HG02973 (cell line): ENCODE results near the gene DNAH3.
"Not testable (repeated sequence)": the region's sequence is repeated elsewhere in the genome, so short reads cannot be mapped to it uniquely, and the experiment has no call there.

Source experiments
- ATAC-seq: cut with Tn5 transposase; IDR thresholded peaks from one replicate; pipeline ENCODE4 v1.9.1; 2021; ENCODE audit warnings: moderate library complexity; ENCODE audit not compliant: unreplicated experiment

The DNAH3 gene

DNA sequence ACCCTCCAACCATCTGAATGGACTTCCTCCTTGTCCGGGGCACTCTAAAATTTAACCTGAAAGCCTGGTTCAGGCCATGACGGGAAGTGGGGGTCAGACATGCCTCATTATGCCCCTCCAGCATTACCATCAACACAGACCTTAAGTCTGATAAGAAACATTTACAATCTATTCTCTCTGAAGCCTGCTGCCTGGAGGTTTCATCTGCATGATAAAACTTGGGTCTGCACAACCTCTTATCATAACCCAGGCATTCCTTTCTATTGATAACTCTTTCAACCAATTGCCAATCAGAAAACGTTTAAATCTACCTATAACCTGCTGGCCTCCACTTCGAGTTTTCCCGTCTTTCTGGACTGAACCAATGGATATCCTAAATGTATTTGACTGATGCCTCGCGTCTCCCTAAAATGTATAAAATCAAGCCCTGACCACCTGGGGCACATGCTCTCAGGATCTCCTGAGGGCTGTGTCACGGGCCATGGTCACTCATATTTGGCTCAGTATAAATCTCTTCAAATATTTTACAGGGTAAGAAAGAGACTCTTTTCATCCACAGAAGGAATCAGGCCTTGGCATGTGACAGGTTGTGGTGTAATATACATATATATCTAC, 204.5 kb downstream of the DNAH3 start:
- no peak for ATAC-seq

GRCh38 chr16:20945575-20945875, 205.1 kb downstream of the DNAH3 start:
- not testable (repeated sequence) for ATAC-seq

GRCh38 chr16:20944861-20945574, 205.6 kb downstream of the DNAH3 start:
- ATAC-seq = no peak

- no peak for ATAC-seq
Measured at GRCh38 chr16:20942256-20942655, 208.4 kb downstream of the DNAH3 start.

- no peak for ATAC-seq
Measured at GRCh38 chr16:20941636-20941926, 209.1 kb downstream of the DNAH3 start.

DNA sequence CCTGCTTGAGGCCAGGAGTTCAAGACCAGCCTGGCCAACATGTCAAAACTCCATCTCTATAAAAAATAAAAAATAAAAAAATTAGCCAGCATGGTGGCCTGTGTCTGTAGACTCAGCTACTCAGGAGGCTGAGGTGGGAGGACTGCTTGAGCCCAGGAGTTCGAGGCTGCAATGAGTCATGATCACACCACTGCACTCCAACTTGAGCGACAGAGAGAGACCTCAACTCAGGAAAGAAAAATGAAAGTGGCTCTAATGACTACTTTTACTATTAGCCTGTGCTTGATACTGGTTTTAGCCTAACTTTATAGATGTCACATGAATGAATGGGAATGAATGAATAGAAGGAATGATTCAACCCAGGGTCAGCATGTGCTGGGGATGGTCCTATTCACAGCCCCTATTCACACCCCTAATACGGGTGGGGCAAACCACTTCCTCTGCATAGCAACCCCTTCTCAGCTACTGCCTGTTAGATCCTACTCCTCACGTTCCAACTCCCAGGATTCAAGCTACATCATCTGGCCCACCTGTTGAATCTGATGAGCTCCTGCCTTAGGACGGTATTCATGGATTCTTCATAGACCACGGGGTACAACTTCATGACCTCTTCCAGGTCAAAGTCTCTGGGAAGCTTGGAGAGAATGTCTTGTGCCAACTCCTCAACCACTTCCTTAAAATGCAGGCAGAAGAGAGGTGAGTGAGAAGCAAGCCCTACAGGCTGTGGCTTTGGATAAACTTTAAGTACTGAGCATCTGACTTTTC, 209.6 kb downstream of the DNAH3 start:
- ATAC-seq = no peak

DNA sequence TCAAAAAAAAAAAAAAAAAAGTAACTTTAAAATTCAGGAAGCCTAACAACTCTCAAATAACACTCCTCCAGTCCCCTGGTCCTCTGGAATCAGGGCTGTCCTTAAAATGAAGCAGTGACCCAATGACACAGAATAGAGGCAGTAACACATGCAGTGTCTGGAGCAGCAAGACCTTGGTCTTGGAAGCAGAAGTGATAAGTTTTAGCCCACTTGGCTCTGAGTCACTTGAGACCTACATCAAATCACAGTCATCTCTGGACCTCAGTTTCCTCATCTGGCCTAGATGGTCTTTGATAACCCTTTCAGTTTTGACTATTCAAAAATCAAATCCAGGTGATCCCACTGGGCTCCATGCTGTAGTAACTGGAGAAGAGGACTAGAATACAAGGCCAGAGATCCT, 211.0 kb downstream of the DNAH3 start:
- ATAC-seq = no peak

- ATAC-seq = no peak
Measured at GRCh38 chr16:20938426-20938825, 212.2 kb downstream of the DNAH3 start.

DNA sequence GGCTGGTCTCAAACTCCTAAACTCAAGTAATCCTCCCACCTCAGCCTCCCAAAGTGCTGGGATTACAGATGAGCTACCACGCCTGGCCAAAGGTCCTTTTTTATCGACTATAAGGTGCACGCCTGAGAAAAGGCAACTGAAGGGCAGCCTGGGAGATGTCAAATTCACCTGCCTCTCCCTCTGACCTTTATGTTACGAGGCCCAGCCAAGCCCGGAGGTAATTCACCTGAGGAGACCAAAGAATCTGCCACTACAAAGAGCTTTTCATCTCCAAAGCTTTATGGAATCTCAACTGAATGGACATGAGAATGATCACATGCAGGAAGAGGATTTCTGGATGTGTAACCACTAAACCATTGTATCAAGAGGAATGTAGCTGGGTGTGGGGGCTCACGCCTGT, 212.9 kb downstream of the DNAH3 start:
- no peak for ATAC-seq

GRCh38 chr16:20933589-20933988, 217.1 kb downstream of the DNAH3 start:
- ATAC-seq = no peak

DNA sequence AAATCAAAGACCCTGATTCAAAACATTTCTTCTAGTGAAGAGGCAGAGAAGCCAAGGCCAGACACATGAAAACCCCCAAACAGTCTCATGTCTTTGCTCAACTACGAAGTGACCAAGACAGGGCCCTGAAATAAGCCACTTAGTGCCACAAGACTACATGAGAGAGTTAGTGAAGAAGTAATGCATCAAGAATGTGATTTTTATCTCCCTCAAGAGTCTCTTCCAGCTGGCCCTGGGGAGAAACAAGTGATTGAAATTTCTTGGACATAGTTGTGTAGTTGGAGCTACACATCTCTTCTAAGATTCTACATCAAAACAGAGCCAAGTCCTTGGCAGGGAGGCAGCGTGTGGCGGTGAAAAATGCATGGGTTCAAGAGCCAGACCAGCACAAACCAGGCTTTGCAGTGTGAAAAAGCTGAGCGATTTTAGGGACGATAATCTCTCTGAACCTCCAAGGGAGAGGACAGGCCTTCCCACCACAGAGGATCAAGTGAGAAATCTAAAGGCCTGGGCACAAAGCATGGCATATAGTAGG, 219.5 kb downstream of the DNAH3 start:
- no peak for ATAC-seq

DNA sequence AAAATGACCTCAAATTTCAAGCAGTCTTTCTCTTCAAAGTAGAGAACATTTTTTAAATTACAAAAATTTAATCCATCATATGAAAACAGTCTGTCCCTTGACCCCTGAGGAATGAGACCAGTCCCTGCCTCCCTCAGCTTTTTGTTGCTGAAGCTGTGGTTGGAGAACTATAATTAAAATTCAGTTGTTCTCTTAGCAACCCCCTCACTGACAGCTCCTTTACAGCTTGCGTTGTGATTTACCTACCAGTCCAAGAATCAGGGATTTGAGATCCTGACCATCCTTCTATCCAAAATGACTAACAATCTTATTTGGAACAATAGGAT, 220.3 kb downstream of the DNAH3 start:
- no peak for ATAC-seq

- not testable (repeated sequence) for ATAC-seq
Measured at GRCh38 chr16:20929676-20930364, 220.8 kb downstream of the DNAH3 start.

GRCh38 chr16:20928774-20929411, 221.8 kb downstream of the DNAH3 start:
- no peak for ATAC-seq

GRCh38 chr16:20925751-20926150, 224.9 kb downstream of the DNAH3 start:
- no peak for ATAC-seq

DNA sequence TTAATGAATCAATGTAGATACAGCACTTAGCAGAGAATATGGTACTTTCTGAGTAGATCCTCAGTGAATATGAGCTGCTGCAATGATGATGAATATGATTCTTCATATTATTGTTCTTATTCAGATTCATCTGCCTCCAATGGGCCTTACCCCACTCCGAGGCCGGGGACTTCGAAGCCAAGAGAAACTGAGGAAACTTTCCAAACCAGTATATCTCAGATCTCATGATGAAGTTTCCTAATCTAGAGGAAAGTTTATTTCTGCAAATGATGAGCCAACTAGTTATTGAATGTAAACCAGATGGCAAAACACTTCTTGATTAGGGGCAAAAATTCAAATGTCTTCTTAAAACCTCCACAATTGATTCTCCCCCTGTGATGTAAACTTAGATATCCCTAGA, 226.8 kb downstream of the DNAH3 start:
- no peak for ATAC-seq

GRCh38 chr16:20920799-20921198, 229.8 kb downstream of the DNAH3 start:
- ATAC-seq = no peak

GRCh38 chr16:20920091-20920490, 230.6 kb downstream of the DNAH3 start:
- no peak for ATAC-seq

DNA sequence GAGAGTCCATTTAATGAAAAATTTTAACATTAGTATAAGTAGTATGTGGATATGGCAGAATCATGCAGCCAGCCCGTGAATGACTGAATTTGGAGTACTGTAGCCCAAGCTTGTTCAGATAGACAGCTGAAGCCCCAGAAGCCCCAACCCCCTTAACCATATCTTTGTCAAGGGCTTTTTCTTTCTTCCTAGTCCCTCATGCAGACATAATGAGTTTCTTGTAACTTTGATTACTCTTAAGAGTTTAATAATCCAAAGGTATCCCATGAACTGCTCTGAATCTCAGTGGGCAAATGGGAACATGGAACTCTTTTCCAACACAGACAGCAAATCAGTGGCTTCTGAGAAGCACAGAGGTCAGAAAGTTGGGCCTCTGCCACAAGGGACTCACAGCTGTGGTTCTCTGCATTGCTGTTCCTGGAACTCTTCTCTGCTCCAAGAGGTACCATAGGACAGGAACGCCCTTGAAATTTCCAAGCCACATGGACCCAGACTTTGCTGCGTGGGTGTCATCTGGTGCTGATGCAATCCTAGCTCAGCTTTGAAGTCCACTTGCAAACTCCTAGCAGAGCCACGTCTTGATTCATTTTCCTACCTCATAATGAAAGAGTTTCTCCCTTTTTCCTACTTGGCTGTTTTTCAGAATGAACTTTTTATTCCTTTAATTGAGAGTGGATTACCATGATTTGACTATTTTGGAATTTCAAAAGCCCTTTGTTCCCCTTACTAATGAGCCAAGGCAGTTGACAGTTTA, 232.0 kb downstream of the DNAH3 start:
- ATAC-seq = no peak

DNA sequence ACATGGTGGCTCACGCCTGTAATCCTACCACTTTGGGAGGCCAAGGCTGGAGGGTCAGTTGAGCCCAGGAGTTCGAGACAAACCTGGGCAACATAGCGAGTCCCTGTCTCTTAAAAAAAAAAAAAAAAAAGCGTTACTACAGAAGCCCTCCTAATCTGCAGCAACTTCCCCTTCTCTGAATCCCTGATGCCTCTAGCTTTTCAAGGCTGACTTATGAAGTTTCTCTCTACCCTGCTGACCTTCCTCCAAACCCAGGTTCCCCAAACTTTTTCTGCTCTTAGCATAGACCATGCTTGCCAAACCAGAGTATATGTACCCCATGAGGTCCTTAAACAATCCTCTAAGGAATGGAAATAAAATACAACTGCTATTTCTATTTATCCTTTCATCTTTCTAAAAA, 233.7 kb downstream of the DNAH3 start:
- ATAC-seq = no peak

- no peak for ATAC-seq
Measured at GRCh38 chr16:20916289-20916688, 234.4 kb downstream of the DNAH3 start.
